ENCODE results near the gene THUMPD3.

The THUMPD3 gene

GRCh38 chr3:9422712-9423424 is 60.0 kb downstream of the THUMPD3 start:
- peak in 1 of 5 donors; percentile 42 for DNase-seq

- no peak for DNase-seq
These were observed 65.6 kb downstream of the THUMPD3 start for GRCh38 chr3:9428411-9428810.

DNA sequence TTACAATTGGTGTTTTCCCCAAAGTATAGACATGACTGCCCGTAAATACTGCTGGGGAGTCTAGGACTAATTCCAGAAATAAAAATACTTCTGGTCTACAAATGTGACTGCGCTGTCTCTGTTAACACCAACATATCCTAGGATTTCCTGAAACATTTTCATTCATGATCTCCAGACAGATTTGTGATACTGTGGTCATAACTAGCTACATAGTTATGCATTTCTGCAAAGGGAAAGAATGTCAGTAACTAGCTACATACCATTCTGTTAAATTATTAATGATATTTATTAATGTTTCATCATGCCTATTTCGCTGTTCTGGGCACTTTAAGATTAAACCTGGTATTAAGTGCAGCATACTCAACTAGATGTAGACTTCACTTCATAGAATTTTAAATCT is 67.9 kb downstream of the THUMPD3 start:
- DNase-seq, result no peak

- DNase-seq, result no peak
These were observed 71.0 kb downstream of the THUMPD3 start for GRCh38 chr3:9433627-9434521.

GRCh38 chr3:9435316-9435715 is 72.5 kb downstream of the THUMPD3 start:
- DNase-seq, result no peak
